ENCODE results near the gene STAC.
"Not testable (repeated sequence)": the region's sequence is repeated elsewhere in the genome, so short reads cannot be mapped to it uniquely, and the experiment has no call there.

STAC gene

GRCh38 chr3:36417237-36417636, 36.9 kb downstream of the STAC start:
- no peak for DNase-seq

- no peak for DNase-seq
These were observed 38.0 kb downstream of the STAC start for GRCh38 chr3:36418296-36418695.

GRCh38 chr3:36428445-36428844, 48.1 kb downstream of the STAC start:
- no peak for DNase-seq

DNA sequence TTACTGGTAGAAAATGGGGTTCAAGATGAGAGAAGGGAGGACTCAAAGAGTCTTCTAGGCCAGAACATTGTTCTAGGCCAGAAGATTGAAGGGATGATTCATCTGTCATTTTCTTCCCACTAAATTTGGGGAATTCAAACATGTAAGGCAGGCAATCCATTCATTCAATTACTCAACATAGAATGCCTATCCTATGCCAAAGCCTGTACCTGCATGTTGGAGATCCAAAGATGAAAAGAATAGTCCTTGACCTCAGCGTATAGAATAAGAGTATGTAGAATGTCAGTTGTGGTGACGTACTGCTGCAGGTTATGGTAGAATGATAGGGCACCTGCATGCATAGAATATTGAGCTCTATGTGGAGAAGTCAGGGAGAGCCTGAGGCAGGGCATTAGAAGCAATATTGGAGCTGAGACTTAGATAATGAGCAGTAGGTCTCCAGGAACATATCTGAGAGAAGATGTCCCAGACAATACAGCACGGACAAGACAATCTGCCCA, 49.7 kb downstream of the STAC start:
- no peak for DNase-seq

- DNase-seq: no peak
These were observed 53.2 kb downstream of the STAC start for GRCh38 chr3:36433511-36433910.

DNA sequence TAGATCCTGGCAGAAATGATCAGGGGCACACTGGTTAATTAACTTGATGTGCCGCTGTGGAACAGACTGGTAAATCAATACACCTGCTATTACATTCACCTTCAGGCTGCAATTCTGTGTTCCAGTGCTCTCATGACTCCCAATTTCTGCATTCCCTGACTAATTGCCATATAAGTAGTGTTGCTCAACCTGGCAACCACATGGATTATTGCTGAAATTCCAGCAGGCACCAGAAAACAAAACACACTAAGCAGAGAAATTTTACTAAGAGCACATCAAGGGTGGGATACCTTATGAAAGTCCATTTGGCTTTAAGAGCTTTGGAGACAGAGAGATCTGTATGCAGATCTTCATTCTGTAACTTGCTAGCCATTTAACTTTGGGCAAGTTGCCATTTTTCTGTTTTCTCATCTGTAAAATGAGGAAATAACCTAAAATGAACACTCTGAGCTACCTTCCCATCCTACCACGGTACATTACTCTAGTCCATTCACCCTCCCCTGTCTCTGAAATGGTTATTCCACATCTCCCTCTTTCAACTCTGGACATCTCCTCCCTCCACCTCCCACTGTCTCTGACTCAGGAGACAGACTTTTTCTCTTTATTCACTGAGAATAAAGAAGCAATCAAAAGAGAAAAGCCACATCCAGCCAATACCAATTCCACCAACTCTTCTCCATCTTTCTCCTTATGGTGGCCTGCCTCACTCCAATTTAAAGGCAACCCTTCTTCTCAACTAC, 54.6 kb downstream of the STAC start:
- no peak for DNase-seq

DNA sequence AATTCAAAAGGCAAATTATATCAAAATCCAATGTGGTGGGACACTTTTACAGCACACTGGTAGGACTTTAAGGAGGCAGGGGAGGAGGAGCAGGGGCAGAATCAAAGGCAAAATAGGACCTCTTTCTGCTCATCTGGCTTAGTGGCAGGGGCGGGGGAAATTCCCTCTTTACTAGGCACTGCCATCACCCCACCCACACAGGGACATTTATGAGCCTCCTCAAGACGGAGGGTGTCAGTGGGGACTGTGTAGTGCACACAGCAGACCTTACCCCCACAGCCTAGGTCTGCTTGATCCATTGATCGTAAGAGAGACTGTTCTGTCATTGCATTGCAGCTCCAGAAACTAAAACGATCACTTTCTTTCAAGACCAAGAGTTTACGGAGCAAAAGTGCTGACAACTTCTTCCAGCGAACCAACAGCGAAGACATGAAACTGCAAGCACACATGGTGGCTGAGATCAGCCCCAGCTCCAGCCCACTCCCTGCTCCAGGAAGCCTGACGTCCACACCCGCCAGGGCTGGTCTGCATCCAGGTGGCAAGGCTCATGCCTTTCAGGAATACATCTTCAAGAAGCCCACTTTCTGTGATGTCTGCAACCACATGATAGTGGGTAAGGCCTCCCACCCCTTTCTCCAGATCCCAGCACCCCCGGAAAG, 62.9 kb downstream of the STAC start:
- no peak for DNase-seq

DNA sequence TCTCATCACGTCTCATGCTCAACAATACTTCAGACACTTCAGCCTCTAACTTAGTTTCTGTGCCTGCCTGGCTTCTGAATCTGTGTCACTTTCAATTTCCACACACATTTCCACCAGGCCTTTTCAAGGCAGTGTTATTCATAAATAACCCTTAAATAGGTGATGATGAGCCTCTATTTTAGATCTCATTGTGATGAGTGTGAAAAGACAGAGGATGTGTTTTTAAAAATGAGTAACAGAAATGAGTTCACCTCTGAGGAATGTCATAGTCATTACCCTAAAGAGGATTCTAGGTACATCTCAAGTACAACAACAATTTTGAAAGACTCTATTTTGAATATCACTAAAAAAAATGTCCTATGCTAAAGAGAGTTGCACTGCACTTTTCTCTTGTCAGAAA, 64.6 kb downstream of the STAC start:
- DNase-seq: no peak

GRCh38 chr3:36446276-36446675, 66.0 kb downstream of the STAC start:
- no peak for DNase-seq

DNA sequence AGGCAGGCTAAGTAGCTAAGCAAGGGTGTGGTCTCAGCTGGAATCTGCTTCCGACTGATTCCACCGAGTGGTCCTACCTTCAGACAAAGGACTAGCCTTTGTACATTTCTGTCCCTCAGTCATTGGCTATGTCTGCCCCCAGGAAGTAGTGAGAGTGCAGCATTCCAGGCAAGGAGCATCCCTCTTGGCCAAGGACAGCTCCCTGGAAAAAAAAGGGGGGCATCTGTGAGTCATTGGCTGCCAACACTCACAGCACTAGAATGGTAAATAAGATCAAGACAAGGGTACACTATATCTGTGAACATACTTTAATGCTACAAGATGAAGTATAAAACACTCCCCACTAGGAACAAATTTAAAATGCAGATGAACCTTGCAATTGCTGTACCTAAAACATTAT, 66.8 kb downstream of the STAC start:
- no peak for DNase-seq

- no peak for DNase-seq
These were observed 71.5 kb downstream of the STAC start for GRCh38 chr3:36451816-36452215.

DNA sequence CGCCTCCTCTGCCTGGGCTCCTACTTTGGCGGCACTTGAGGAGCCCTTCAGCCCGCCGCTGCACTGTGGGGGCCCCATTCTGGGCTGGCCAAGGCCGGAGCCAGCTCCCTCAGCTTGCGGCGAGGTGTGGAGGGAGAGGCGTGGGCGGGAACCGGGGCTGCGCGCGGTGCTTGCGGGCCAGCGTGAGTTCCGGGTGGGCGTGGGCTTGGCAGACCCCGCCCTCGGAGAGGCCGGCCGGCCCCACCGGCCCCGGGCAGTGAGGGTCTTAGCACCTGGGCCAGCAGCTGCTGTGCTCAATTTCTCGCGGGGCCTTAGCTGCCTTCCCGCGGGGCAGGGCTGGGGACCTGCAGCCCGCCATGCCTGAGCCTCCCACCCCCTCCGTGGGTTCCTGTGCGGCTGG, 72.9 kb downstream of the STAC start:
- not testable (repeated sequence) for DNase-seq

GRCh38 chr3:36453896-36454295, 73.6 kb downstream of the STAC start:
- DNase-seq: not testable (repeated sequence)

DNA sequence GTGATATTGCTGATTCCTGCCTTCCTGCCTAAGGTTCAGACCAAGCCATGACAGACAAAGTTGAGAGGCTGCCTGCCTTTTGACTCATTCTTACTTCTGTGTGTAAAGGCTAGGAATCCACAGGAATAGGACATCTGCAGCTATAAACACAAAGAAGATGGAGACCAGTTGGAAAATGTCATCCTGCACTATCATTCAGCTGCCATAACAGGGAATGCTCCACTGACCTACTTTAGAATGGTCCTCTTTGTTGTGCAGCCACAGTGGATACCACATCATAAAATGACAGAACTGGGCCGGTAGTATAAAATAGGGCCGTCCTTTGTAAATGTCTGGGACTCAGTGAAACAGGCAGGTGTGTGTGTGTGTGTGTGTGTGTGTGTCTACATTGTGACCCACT, 75.1 kb downstream of the STAC start:
- DNase-seq: no peak

DNA sequence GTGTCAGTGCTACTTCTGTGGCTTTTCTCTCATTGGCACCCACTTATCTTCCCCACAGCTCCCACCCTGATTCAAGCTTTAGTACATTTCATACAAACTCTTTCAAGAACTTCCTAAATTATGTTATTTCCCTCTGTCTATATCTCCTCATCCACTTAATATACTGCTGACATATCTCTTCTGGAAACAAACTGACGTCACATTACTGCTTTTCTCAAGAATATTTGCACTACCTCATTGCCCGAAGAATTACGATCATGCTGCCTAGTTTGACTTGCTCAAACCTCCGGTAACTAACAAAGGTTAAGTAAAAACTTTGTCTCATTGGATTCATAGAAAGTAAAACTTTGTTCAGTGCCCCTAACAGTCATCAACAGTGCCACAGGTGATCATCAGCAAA, 76.5 kb downstream of the STAC start:
- DNase-seq: no peak

GRCh38 chr3:36457667-36458066, 77.4 kb downstream of the STAC start:
- DNase-seq: no peak

DNA sequence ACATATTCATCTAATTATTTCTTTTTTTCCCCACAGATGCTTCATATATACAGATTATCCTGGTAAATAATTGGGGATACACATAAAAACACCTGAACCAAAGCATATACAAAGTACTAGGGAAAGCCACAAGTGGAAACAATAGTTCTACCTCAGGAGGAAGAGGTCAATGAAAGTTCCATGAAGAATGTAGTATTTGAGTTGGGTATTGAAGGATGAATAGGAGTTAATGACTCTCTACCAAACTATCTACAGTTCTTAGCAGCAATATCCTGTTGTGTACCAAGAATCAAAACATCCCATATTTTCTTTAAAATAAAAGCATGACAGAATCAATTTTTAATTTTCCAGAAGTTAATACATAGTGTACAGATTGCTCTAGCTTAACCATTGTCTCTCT, 78.9 kb downstream of the STAC start:
- no peak for DNase-seq

DNA sequence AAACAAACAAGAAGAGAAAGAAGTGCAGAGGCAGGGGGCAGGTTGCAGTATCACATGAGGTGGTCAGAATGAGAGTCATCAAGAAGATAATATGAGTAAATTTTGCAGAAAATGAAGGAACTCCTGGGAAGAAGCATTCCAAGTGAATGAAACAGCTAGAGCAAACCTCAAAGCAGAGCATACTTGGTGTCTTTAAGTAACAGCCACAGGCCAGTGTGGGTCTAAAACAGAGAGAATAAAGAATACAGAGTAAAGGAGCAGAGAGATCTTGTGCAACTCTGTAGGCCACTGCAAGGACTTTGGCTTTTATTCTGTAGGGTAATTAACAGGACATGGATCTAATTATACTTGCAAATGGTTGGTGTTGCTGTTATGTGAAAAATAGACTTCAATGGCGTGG, 81.3 kb downstream of the STAC start:
- no peak for DNase-seq

DNA sequence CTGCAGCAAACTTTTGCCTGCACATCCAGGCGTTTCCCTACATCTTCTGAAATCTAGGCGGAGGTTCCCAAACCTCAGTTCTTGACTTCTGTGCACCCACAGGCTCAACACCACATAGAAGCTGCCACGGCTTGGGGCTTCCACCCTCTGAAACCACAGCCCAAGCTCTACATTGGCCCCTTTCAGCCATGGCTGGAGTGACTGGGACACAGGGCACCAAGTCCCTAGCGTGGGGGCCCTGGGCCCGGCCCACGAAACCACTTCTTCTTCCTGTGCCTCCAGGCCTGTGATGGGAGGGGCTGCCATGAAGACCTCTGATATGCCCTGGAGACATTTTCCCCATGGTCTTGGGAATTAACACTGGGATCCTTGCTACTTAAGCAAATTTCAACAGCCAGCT, 91.7 kb downstream of the STAC start:
- not testable (repeated sequence) for DNase-seq

DNA sequence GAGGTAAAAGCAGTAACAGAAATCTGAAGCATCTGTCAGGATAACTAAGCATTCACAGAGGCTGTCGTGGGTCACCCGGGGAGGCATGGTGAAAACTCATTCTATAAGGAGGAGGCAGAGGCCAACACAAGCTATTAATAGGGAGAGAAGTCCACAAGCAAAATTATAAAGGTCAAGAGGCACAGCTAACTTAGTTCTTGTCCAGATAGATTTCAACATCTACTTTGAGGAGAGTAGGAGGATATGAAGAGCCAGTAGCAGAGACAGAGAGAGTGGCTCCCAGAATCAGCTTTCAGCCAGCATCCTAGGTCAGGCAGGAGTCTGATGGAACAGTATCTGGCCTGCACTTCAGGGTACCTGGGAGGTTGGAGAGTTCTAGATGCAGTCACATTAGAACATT, 95.3 kb downstream of the STAC start:
- no peak for DNase-seq

GRCh38 chr3:36476286-36476942, 96.1 kb downstream of the STAC start:
- no peak for DNase-seq

DNA sequence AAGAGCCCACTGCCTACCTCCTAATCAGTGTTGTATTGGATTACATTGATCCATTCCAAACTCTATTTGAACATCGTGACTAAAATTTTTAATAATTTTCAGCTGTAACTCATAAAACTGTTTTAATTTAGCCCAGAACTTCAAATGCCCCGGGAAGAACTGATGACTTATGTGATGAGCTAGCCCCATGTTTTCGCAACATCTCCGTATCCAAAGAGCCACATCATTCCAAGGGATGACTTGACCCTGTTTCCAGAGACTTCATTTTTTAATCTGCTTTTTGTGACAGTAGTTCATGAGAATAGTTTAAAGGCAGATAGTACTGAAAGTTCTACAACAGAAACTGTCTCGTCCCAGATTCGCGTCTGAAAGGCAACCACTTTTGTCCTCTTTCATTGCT, 97.4 kb downstream of the STAC start:
- DNase-seq: no peak

DNA sequence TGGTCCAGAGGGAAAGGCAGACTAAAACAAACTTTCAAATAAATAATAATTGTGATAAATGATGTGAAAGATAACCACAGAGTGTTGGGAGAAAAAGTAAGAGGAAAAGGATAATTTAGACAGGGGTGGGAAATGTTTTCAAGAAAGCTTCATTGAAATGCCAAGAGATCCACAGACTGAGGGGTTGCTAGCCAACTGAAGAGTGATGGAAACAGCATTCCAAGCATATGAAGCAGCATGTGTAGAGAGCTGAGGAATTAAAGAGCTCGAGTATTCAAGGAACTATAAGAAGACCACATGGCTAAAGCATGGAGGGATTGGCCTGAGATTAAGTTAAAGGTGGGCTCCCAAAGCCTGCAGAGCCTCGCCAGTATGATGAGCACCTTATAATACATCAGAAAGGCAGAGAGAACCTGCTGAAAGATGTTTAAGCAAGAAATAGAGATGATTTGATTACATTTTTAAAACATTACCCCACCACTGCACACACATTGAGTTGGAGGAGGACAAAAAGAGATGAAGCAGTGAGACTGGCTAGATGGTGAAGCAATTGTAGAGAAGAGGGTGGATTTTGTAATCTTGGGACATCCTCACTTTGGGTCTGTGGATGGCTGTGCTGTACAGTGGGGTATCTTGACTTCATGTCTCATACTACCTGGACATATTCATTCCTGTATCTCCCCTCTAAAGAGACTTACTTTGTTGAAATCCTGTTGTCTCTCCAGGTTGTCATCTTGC, 100.8 kb downstream of the STAC start:
- DNase-seq: no peak
